ENCODE results near the gene QSOX2.

DNA sequence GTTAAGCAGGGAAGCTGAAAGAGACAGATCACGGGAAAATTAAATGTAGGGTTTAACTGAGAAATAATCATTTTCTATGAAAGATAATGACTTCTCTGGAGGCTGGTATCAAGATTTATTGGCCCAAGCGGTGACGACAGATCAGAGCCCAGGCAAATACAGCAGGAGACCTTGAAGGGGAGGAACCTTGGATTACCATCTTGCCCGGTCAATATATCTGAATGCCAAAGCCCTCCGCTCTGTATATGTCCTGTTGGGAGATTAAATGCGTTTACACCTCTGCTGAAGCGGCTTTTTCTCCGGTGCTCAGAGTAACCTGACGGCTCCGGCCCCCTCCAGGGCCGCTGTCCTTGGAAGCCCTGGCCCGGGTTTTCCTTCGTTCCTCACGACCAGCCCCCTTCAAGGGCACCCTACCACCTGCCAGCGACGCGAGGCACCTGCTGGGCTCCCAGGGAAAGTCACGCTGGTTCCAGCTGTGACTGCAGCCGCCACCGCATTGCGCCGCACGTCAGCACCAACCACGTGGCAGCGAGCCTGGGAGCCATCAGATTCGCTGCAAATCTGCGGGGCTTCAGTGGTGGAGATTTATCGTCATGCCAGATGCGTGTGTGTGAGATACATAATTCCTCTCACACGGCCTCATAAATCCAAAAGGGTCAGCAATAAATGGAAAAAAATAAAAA lies 4.4 kb upstream of the QSOX2 start:
- no peak for TF ChIP-seq TAF1 (conservative IDR thresholded peaks at IDR 0.05)
- TF ChIP-seq, protein P1, sequence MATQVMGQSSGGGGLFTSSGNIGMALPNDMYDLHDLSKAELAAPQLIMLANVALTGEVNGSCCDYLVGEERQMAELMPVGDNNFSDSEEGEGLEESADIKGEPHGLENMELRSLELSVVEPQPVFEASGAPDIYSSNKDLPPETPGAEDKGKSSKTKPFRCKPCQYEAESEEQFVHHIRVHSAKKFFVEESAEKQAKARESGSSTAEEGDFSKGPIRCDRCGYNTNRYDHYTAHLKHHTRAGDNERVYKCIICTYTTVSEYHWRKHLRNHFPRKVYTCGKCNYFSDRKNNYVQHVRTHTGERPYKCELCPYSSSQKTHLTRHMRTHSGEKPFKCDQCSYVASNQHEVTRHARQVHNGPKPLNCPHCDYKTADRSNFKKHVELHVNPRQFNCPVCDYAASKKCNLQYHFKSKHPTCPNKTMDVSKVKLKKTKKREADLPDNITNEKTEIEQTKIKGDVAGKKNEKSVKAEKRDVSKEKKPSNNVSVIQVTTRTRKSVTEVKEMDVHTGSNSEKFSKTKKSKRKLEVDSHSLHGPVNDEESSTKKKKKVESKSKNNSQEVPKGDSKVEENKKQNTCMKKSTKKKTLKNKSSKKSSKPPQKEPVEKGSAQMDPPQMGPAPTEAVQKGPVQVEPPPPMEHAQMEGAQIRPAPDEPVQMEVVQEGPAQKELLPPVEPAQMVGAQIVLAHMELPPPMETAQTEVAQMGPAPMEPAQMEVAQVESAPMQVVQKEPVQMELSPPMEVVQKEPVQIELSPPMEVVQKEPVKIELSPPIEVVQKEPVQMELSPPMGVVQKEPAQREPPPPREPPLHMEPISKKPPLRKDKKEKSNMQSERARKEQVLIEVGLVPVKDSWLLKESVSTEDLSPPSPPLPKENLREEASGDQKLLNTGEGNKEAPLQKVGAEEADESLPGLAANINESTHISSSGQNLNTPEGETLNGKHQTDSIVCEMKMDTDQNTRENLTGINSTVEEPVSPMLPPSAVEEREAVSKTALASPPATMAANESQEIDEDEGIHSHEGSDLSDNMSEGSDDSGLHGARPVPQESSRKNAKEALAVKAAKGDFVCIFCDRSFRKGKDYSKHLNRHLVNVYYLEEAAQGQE (IDR thresholded peaks at IDR 0.05) = no peak
- TF ChIP-seq, protein P2, sequence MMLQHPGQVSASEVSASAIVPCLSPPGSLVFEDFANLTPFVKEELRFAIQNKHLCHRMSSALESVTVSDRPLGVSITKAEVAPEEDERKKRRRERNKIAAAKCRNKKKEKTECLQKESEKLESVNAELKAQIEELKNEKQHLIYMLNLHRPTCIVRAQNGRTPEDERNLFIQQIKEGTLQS (IDR thresholded peaks at IDR 0.05) = no peak
- TF ChIP-seq, protein P3, sequence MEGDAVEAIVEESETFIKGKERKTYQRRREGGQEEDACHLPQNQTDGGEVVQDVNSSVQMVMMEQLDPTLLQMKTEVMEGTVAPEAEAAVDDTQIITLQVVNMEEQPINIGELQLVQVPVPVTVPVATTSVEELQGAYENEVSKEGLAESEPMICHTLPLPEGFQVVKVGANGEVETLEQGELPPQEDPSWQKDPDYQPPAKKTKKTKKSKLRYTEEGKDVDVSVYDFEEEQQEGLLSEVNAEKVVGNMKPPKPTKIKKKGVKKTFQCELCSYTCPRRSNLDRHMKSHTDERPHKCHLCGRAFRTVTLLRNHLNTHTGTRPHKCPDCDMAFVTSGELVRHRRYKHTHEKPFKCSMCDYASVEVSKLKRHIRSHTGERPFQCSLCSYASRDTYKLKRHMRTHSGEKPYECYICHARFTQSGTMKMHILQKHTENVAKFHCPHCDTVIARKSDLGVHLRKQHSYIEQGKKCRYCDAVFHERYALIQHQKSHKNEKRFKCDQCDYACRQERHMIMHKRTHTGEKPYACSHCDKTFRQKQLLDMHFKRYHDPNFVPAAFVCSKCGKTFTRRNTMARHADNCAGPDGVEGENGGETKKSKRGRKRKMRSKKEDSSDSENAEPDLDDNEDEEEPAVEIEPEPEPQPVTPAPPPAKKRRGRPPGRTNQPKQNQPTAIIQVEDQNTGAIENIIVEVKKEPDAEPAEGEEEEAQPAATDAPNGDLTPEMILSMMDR (IDR thresholded peaks at IDR 0.05; ENCODE audit: low read depth, low read length, missing input control) = no peak
- TF ChIP-seq FOXA2 (IDR thresholded peaks at IDR 0.05) = no peak
- no peak for TF ChIP-seq RAD21 (IDR thresholded peaks at IDR 0.05)

Measured in liver (tissue), 3 donors.